IMR-90 (cell line): Measurements from ENCODE around the gene TDRKH. TPM values are rescaled to one million over a fixed set of nuclear protein-coding genes. Genes with fewer than 3 reads are reported as not detected.

Experiments used
- ATAC-seq: fragments of 200-7000 bp; cut with Tn5 transposase; 2 replicates; pipeline ENCODE4 v1.9.1; 2020; ENCODE audit warnings: low read depth, mild to moderate bottlenecking, moderate library complexity
- BruUV-seq: library from RNA; stranded (reverse); fragments of 400-500 nt; replicated peaks from 2 replicates; lab custom pipeline; 2021; lab: Mats Ljungman, UMichigan
- CTCF ChIA-PET: fragments of 300-600 bp; formaldehyde crosslinking; extraction: SDS; loops from one replicate; lab custom pipeline; 2021; ENCODE audit warnings: antibody characterized with exemption; lab: Yijun Ruan, JAX
- POLR2A ChIA-PET: fragments of 300-600 bp; sonication (Branson Sonifier 250); formaldehyde crosslinking; loops from one replicate; lab custom pipeline; 2022; ENCODE audit warnings: antibody characterized with exemption; ENCODE audit not compliant: unreplicated experiment; lab: Charles Lee
- DNase-seq: peaks from one replicate; pipeline ENCODE4 v3.0.0; 2013
- H2AFZ ChIP-seq: replicated peaks from 2 replicates; pipeline ENCODE3; 2013; ENCODE audit warnings: low read length, mild to moderate bottlenecking; ENCODE audit not compliant: poor library complexity
- H2AK5ac ChIP-seq: 2 replicates; pipeline ENCODE4 v1.6.1; 2013; ENCODE audit warnings: low read depth, low read length, inconsistent platforms
- H2AK9ac ChIP-seq: replicated peaks from 2 replicates; pipeline ENCODE3; 2013; ENCODE audit warnings: mild to moderate bottlenecking, low read depth, low read length, moderate library complexity; ENCODE audit not compliant: poor library complexity
- H2BK120ac ChIP-seq: 2 replicates; pipeline ENCODE4 v1.6.1; 2013; ENCODE audit warnings: low read depth, low read length, inconsistent platforms
- H2BK15ac ChIP-seq: 3 replicates; pipeline ENCODE4 v1.6.1; 2013; ENCODE audit warnings: low read depth, low read length, inconsistent platforms
- H2BK20ac ChIP-seq: 2 replicates; pipeline ENCODE4 v1.6.1; 2013; ENCODE audit warnings: low read depth, mild to moderate bottlenecking, inconsistent platforms, low read length, moderate library complexity
- H2BK5ac ChIP-seq: 2 replicates; pipeline ENCODE4 v1.6.1; 2013; ENCODE audit warnings: mild to moderate bottlenecking, low read depth, low read length, inconsistent platforms; ENCODE audit not compliant: poor library complexity, severe bottlenecking
- H3K14ac ChIP-seq: replicated peaks from 2 replicates; pipeline ENCODE4 v1.6.1; 2013; ENCODE audit warnings: low read depth, low read length, inconsistent platforms
- H3K18ac ChIP-seq: 2 replicates; pipeline ENCODE4 v1.6.1; 2013; ENCODE audit warnings: low read depth, low read length, control low read depth
- H3K23ac ChIP-seq: 2 replicates; pipeline ENCODE4 v1.6.1; 2013; ENCODE audit warnings: low read depth, low read length, inconsistent platforms
- H3K27ac ChIP-seq: 2 replicates; pipeline ENCODE4 v1.5.1; 2013; ENCODE audit warnings: mild to moderate bottlenecking, control low read depth, low read length; ENCODE audit not compliant: insufficient read depth
- H3K27me3 ChIP-seq: 2 replicates; pipeline ENCODE4 v1.6.1; 2013; ENCODE audit warnings: low read length; ENCODE audit not compliant: control insufficient read depth, insufficient read depth
- H3K36me3 ChIP-seq: 2 replicates; pipeline ENCODE4 v1.6.1; 2013; ENCODE audit warnings: low read length, mixed read lengths; ENCODE audit not compliant: control insufficient read depth, insufficient read depth
- H3K4ac ChIP-seq: 2 replicates; pipeline ENCODE4 v1.6.1; 2013; ENCODE audit warnings: low read depth, low read length, inconsistent platforms
- H3K4me1 ChIP-seq: 2 replicates; pipeline ENCODE4 v1.6.1; 2013; ENCODE audit warnings: low read length, mixed read lengths; ENCODE audit not compliant: control insufficient read depth, insufficient read depth
- H3K4me2 ChIP-seq: 2 replicates; pipeline ENCODE4 v1.6.1; 2013; ENCODE audit warnings: low read depth, mild to moderate bottlenecking, control low read depth, low read length, moderate library complexity
- H3K4me3 ChIP-seq: 2 replicates; pipeline ENCODE4 v1.5.1; 2013; ENCODE audit warnings: low read depth, mild to moderate bottlenecking, control low read depth, low read length, moderate library complexity; ENCODE audit not compliant: insufficient read depth
- H3K56ac ChIP-seq: 2 replicates; pipeline ENCODE4 v1.6.1; 2013; ENCODE audit warnings: low read length, inconsistent platforms; ENCODE audit not compliant: insufficient read depth; ENCODE audit errors: extremely low read depth
- H3K79me1 ChIP-seq, 2 experiments: 2 replicates each; pipeline ENCODE4 v1.6.1; 2013; ENCODE audit warnings: low read length in 2 of 2, inconsistent platforms in 1 of 2, low read depth in 1 of 2
- H3K9ac ChIP-seq: 2 replicates; pipeline ENCODE4 v1.6.1; 2013; ENCODE audit warnings: low read depth, low read length, control low read depth
- H3K9me1 ChIP-seq: 2 replicates; pipeline ENCODE4 v1.6.1; 2013; ENCODE audit warnings: low read length, inconsistent platforms; ENCODE audit not compliant: insufficient read depth
- H3K9me3 ChIP-seq: 2 replicates; pipeline ENCODE4 v1.6.1; 2013; ENCODE audit warnings: low read length; ENCODE audit not compliant: control insufficient read depth, insufficient read depth
- H4K20me1 ChIP-seq: 2 replicates; pipeline ENCODE4 v1.6.1; 2013; ENCODE audit warnings: low read length, inconsistent platforms; ENCODE audit not compliant: insufficient read depth
- H4K5ac ChIP-seq: 2 replicates; pipeline ENCODE4 v1.6.1; 2013; ENCODE audit warnings: mild to moderate bottlenecking, low read depth, low read length, control low read depth
- H4K8ac ChIP-seq, 2 experiments: 2 replicates each; pipeline ENCODE4 v1.6.1; 2013; ENCODE audit warnings: low read depth in 2 of 2, low read length in 2 of 2, control low read depth in 1 of 2, inconsistent platforms in 1 of 2
- H4K91ac ChIP-seq: 2 replicates; pipeline ENCODE4 v1.6.1; 2013; ENCODE audit warnings: low read depth, low read length, inconsistent platforms; ENCODE audit not compliant: insufficient read depth
- BHLHE40 ChIP-seq: fragments of 150-350 bp; IDR thresholded peaks from 2 replicates; pipeline ENCODE4 v1.6.1; 2016; ENCODE audit warnings: mild to moderate bottlenecking, low read depth, low read length
- CEBPB ChIP-seq: IDR thresholded peaks from 2 replicates; pipeline ENCODE4 v1.6.1; 2012; ENCODE audit warnings: low read depth, low read length, improper control_type of control experiment
- CHD1 ChIP-seq: IDR thresholded peaks from 2 replicates; pipeline ENCODE4 v1.6.1; 2012; ENCODE audit warnings: low read depth, low read length, improper control_type of control experiment
- CTCF ChIP-seq: conservative IDR thresholded peaks from 2 replicates; pipeline ENCODE4 v1.5.1; 2012; ENCODE audit warnings: mild to moderate bottlenecking, low read depth, low read length, improper control_type of control experiment
- ELK1 ChIP-seq: fragments of 150-350 bp; IDR thresholded peaks from 2 replicates; pipeline ENCODE4 v1.6.1; 2016; ENCODE audit warnings: low read depth, mild to moderate bottlenecking, low read length, moderate library complexity, borderline replicate concordance
- FOS ChIP-seq: fragments of 150-350 bp; IDR thresholded peaks from 2 replicates; pipeline ENCODE4 v1.6.1; 2016; ENCODE audit warnings: low read depth, low read length
- MAFK ChIP-seq: IDR thresholded peaks from 2 replicates; pipeline ENCODE4 v1.6.1; 2012; ENCODE audit warnings: low read depth, low read length, improper control_type of control experiment
- MAZ ChIP-seq: IDR thresholded peaks from 2 replicates; pipeline ENCODE4 v1.6.1; 2012; ENCODE audit warnings: low read depth, mild to moderate bottlenecking, low read length, improper control_type of control experiment, moderate library complexity, borderline replicate concordance
- MXI1 ChIP-seq: IDR thresholded peaks from 2 replicates; pipeline ENCODE4 v1.6.1; 2012; ENCODE audit warnings: low read depth, mild to moderate bottlenecking, low read length, moderate library complexity, borderline replicate concordance
- NFE2L2 ChIP-seq: fragments of 150-350 bp; IDR thresholded peaks from 2 replicates; pipeline ENCODE4 v1.6.1; 2016; ENCODE audit warnings: low read depth, mild to moderate bottlenecking, low read length
- POLR2A ChIP-seq: IDR thresholded peaks from 2 replicates; pipeline ENCODE4 v1.6.1; 2012; ENCODE audit warnings: mild to moderate bottlenecking, low read depth, low read length
- RAD21 ChIP-seq: IDR thresholded peaks from 2 replicates; pipeline ENCODE4 v1.6.1; 2012; ENCODE audit warnings: low read length, improper control_type of control experiment
- RCOR1 ChIP-seq: IDR thresholded peaks from 2 replicates; pipeline ENCODE4 v1.6.1; 2012; ENCODE audit warnings: mild to moderate bottlenecking, low read length, improper control_type of control experiment; ENCODE audit not compliant: insufficient replicate concordance
- RFX5 ChIP-seq: IDR thresholded peaks from 2 replicates; pipeline ENCODE4 v1.8.0; 2012; ENCODE audit warnings: low read depth, mild to moderate bottlenecking, low read length, moderate library complexity
- SMC3 ChIP-seq: fragments of 150-350 bp; IDR thresholded peaks from 2 replicates; pipeline ENCODE4 v1.6.1; 2016; ENCODE audit warnings: low read depth, mild to moderate bottlenecking, antibody characterized with exemption, low read length, moderate library complexity
- USF2 ChIP-seq: fragments of 150-350 bp; IDR thresholded peaks from 2 replicates; pipeline ENCODE4 v1.6.1; 2017; ENCODE audit warnings: mild to moderate bottlenecking, antibody characterized with exemption, low read length, low read depth
- WGBS, 2 experiments: methylation state at CpG; one replicate each; pipeline versions ENCODE4 v1.1.5 to v1.1.7; 2013; ENCODE audit warnings: missing lambda C conversion rate in 2 of 2; ENCODE audit not compliant: insufficient read length in 1 of 2; ENCODE audit errors: extremely low coverage in 2 of 2; 5-methylcytosine and 5-hydroxymethylcytosine counted together
- dilution Hi-C: fragments of 300-500 bp; cut with HindIII; formaldehyde crosslinking; loops from one replicate; pipeline ENCODE4 v1.14.3; 2018; ENCODE audit warnings: low sequenced_read_pairs; ENCODE audit not compliant: unreplicated experiment
- in situ Hi-C: fragments of 300-500 bp; cut with MboI; formaldehyde crosslinking; loops from 3 replicates; pipeline ENCODE4 v1.14.3; 2019; ENCODE audit warnings: low sequenced_read_pairs, inconsistent platforms, mixed read lengths
- intact Hi-C: fragments of 100-400 bp; cut with micrococcal nuclease; formaldehyde crosslinking; loops from 2 replicates; pipeline ENCODE4 v1.10.0; 2022
- polyA plus RNA-seq, 3 experiments: library from polyadenylated mRNA; depleted of rRNA; stranded (reverse); fragments of >200 nt; gene quantifications; 2 replicates each; pipeline ENCODE4 v1.2.3, GENCODE V29; 2012; ENCODE audit warnings: low replicate concordance in 1 of 3
- total RNA-seq: library from RNA; depleted of rRNA; stranded (reverse); fragments of >200 nt; gene quantifications from 2 replicates; pipeline ENCODE4 v1.2.3, GENCODE V29; 2012

TDRKH gene
- total and polyA plus RNA-seq, 2 of the 4 experiments (the other 2 are of a cell fraction) = 1.2 to 2.2 TPM

- Histone ChIP-seq H4K20me1 (no peaks in the 10 kb centered on the region), H3K18ac (no peak overlapping the region), H3K4ac (no peak overlapping the region), H3K9me1 (no peaks in the 10 kb centered on the region), H2BK120ac (no peak overlapping the region), H3K4me3 (no peak overlapping the region), H3K14ac (no peak overlapping the region), H2BK5ac (no peak overlapping the region), H2AK5ac (no peak overlapping the region), H3K4me1 (no peaks in the 10 kb centered on the region), H3K9ac (no peak overlapping the region), H3K4me2 (no peak overlapping the region), H3K36me3 (no peaks in the 10 kb centered on the region), H4K8ac (no peak overlapping the region), H3K79me1 (no peaks in the 10 kb centered on the region), H2BK20ac (no peak overlapping the region), H3K27ac (no peak overlapping the region), H3K23ac (no peak overlapping the region), H4K5ac (no peak overlapping the region), H2AFZ (no peak overlapping the region), H2BK15ac (no peak overlapping the region), H4K91ac (no peak overlapping the region), H3K9me3 (no peaks in the 10 kb centered on the region), H2AK9ac (no peak overlapping the region), H3K27me3 (peaks cover 72% of the 10 kb centered on the region), H3K56ac (no peak overlapping the region)
- DNase-seq (no peak), ATAC-seq (no peak)
- ChIA-PET CTCF (no interaction called here), POLR2A (no interaction called here)
- WGBS, 2 experiments = no CpG with 5 or more reads among the region's 7 CpGs
- dilution Hi-C loops (no loop called here), in situ Hi-C loops (no loop called here), intact Hi-C loops (no loop called here)
- no TSS peak for BruUV-seq
- TF ChIP-seq POLR2A = no peak
- TF ChIP-seq MAFK = no peak
- TF ChIP-seq NFE2L2 = no peak
- TF ChIP-seq RAD21 = no peak
- no peak for TF ChIP-seq MXI1
- no peak for TF ChIP-seq SMC3
- TF ChIP-seq CEBPB = no peak
- TF ChIP-seq MAZ = no peak
- no peak for TF ChIP-seq USF2
- no peak for TF ChIP-seq CHD1
- TF ChIP-seq RFX5 = no peak
- TF ChIP-seq CTCF = no peak
- no peak for TF ChIP-seq ELK1
- TF ChIP-seq FOS = no peak
- TF ChIP-seq RCOR1 = no peak
- no peak for TF ChIP-seq BHLHE40
Observed at GRCh38 chr1:151817353-151817730, 27.0 kb upstream of the TDRKH start.
